ENCODE measurements around the gene MSH2.
"Not testable (repeated sequence)": the region's sequence is repeated elsewhere in the genome, so short reads cannot be mapped to it uniquely, and the experiment has no call there.

Gene MSH2

DNA sequence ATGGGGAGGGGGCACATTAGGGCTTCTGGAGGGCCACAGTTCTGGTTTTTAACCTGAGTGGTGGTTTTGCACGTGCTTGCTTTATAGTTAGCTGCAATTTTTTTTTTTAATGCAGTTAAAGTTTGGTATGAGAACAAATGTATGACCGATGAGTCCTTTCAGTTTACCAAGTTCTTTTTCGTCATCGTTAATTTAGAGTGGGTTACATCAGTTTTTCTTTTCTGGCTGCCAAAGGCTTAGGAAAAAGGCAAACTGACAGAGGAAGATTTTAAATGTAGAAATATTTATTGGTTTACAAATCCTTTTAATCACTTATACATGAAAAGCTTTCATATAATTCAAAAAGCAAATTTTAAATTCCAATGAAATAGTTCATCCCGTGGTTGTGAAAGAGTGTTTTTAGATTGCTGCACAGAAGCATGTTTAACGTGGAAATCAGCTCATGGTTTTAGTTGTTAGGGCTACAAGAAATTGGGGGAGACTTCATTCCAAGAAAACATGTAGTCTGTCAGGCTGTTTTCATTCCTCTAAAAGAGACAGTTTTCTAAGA lies 82.9 kb downstream of the MSH2 start:
- DNase-seq, result no peak

GRCh38 chr2:47486841-47487497 lies 84.0 kb downstream of the MSH2 start:
- DNase-seq, result no peak

- no peak for DNase-seq
Observed at GRCh38 chr2:47487498-47487875, 84.5 kb downstream of the MSH2 start.

DNA sequence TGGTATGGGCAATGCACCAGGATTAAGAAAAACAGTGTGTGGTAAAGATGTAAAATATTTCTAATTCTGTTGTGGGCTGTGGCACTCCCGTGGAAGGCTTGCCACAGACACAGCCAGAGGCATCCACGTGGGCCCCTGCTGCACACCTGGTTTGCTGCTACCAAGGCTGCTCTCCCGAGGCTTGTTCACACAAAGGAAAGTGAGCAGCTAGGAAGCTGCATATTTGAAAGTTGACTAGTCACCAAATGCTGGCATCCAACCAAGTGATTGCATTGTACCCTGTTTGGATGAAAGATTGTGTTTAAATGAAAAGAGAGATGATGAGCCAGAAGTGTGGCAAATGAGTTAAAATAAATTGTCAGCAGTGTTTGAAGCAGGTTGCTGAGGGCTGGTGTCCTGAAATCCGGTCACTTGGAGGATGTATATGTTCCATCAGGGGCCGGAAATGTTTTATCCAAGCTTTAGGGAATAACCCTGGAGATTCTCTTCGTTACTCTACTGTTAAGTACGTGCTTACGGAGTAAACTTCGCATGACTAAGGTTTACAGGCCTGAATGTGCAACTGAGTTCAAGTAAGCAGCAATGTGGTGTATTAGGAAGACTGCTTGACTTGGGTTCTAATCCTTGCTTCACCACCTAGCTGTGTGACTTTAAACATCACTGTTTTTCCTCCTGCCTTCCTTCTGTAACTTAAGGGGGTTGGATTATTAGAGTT lies 86.1 kb downstream of the MSH2 start:
- DNase-seq, result no peak

- no peak for DNase-seq
Observed at GRCh38 chr2:47490406-47490805, 87.5 kb downstream of the MSH2 start.

GRCh38 chr2:47493317-47494035 lies 90.5 kb downstream of the MSH2 start:
- DNase-seq, result no peak

GRCh38 chr2:47494267-47495130 lies 91.5 kb downstream of the MSH2 start:
- no peak for DNase-seq

DNA sequence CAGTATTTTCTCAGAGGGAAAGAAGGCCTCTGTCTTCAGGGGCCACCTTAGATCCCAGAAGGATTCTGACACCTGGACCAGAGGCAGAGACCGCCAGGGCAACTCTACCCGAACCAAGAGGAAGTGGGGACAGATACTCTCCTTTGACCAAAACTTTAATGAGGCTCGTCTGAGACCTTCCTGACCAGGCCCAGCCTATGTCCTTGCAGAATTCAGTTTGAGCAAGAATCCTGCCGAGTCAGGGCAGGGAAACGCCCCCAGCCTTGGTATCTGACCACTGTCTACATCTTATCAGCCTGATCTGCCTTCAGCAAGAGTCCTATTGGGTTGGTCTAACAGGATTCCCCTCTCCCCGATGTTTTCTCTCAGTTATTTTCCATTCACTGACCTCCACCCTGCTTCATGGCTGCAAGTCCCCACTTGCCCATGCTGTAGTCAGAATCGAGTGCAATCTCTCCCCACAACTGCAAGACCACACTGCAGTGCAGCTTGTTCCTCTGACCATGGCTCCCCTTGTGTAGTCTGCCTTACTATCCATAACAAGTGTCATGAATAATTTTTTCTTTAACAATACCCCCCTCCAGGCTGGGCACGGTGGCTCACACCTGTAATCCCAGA lies 95.0 kb downstream of the MSH2 start:
- no peak for DNase-seq

GRCh38 chr2:47499093-47499492 lies 96.1 kb downstream of the MSH2 start:
- no peak for DNase-seq

DNA sequence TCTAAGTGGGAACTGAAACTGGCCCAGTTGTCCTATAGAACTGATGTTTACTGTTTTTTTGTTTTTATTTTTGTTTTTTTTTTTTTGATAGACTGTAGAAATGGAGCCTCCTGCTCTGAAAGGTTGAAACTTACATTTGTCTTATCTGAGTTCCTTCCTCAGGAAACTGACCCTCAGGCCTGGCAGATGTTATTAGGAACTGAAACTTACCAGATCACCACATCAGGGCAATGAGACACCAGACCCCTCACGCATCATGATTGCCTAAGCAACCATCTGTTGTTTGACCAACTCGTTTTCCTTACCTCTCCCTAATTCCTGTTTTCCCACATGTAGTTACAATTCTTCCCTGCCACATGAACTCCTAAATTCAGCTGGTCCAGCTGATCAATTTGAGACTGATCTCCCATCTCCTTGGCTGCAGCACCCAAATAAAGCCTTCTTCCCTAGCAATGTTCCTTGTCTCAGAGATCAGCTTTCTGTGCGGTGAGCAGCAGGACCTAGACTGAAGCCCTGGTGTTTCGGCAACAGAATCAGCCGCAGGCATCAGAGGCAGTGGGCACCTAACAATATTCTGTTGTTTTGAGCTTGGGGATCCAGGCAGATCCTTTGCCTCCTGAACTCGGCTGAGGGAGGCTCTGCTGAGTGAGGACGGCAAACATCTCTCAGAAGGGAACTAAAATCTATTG lies 96.8 kb downstream of the MSH2 start:
- no peak for DNase-seq

DNA sequence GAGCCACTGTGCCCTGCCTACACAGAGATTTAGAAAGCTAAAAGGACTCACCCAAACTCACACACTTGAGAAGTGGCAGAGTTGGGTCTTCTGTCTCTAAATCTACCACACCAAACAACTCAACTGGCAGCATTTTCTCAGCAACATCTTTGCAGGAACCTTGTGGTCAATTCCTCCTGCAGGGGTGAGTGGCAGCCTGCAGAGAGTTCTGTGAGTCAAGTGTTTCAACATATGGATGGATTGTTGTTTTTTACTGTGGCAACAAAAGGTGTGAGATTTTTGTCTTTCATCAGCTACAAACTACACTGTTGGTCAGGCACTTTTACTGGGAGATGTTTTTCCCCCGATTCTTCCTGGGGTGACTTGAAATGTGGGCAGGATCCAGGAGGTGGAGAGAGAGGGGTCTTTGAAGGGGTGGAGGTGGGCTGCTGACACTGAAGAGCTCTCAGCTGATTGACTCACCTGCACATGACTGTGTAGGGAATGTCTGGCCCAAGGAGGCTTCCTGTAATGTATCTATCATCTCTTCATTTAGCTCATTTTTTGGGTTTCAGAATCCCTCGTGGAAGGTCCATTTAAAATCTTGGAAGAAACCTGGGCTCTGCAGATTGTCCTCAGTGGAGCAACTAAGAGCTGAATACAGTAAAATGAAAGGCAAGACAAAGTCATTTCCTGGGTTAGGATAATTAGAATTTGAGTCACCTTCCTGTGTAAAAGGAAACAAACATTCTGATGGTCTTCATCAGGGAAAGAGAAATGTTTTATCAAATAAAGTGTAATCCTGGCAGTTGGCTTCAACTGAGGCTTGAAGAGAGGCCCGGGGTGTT lies 98.6 kb downstream of the MSH2 start:
- no peak for DNase-seq

DNA sequence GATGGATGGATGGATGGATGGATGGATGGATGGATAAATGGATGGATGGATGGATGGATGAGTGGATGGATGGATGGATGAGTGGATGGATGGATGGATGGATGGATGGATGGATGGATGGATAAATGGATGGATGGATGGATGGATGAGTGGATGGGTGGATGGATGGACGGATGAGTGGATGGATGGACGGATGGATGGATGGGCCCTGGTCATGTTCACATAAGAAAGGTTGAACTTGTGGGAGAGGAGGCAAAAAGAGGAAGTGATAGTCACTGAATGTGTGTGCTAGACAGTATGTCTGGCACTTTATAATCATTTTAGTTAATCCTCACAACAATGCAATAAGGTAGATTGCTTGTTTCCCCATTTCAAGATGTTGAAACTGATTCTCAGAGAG lies 99.5 kb downstream of the MSH2 start:
- DNase-seq, result not testable (repeated sequence)

- no peak for DNase-seq
Observed at GRCh38 chr2:47503481-47504070, 100.6 kb downstream of the MSH2 start.

GRCh38 chr2:47504174-47504810 lies 101.3 kb downstream of the MSH2 start:
- DNase-seq, result no peak

DNA sequence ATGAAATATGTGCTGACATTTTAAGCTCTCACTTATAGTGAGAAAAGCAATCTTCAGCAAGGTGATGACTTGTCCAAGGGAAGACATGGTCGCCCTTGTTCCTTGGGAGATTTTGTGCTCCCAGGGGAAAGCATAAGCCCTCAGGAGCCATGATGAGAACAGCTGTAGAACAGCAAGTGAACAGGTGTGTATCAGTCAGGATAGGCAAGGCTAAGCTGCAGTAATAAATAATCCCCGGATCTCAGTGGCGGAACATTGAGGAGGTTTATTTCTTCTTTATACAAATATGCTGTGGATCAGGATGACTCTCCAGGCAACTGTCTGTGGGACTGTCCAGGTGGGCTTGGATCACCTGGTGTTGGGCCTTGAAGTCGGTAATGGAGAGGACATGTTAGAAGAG lies 103.1 kb downstream of the MSH2 start:
- no peak for DNase-seq

GRCh38 chr2:47506436-47506835 lies 103.5 kb downstream of the MSH2 start:
- no peak for DNase-seq

GRCh38 chr2:47508080-47508479 lies 105.1 kb downstream of the MSH2 start:
- no peak for DNase-seq

GRCh38 chr2:47508641-47509040 lies 105.7 kb downstream of the MSH2 start:
- no peak for DNase-seq

- no peak for DNase-seq
Observed at GRCh38 chr2:47509250-47509649, 106.3 kb downstream of the MSH2 start.

DNA sequence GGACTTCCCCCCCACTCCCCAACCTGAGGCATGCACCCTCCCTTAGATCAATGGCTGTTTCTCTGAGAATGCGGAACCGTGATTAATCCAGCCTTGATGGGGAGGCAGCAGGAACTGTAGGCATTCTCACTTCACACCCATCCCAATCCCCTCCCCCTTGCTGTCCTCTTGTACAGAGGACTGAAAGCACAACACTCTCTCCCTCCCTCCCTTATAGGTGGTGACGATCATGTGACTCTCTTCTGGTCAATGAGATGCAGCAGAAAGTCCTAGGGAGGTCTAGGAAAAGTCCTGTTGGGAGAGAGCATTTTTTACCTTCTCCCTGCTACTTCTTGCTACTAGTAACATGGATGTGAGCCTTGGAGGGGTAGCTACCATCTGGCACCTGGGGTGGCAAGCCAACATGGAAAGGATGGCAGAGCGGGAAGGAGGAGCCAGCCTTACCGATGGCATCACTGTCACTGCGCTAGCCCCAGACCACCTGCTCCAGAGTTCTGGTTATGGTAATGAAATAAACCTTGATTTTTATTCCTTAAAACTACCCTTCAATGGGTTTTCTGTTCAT lies 106.9 kb downstream of the MSH2 start:
- DNase-seq, result no peak

All from activated CD8-positive, alpha-beta memory T cell treated with anti-CD3 and anti-CD28 coated beads, Interleukin-2, amount 50 U/mL, for 4 hours (primary cell).